H1 (cell line): ENCODE measurements around the gene SPATS1. TPM values are rescaled to one million over a fixed set of nuclear protein-coding genes. Genes with fewer than 3 reads are reported as not detected.

Experiments
- CTCF ChIA-PET: fragments of 300-600 bp; sonication (Branson Sonifier 250); formaldehyde crosslinking; loops from one replicate; lab custom pipeline; 2021; ENCODE audit not compliant: partially characterized antibody; lab: Charles Lee
- POLR2A ChIA-PET: fragments of 300-600 bp; sonication (Branson Sonifier 250); formaldehyde crosslinking; loops from one replicate; lab custom pipeline; 2021; ENCODE audit warnings: inconsistent platforms; ENCODE audit not compliant: partially characterized antibody; lab: Charles Lee
- DNase-seq, 2 experiments: peaks; one replicate each; pipeline versions ENCODE4 v3.0.0 to v3.0.0-alpha.2; 2010 to 2022; ENCODE audit warnings: low spot score in 2 of 2, low read depth in 1 of 2, mixed read lengths in 1 of 2
- FAIRE-seq: peaks from 2 replicates; lab custom pipeline; 2011; peaks lifted over from hg19 to GRCh38; lab: Jason Lieb, UNC
- H2AFZ ChIP-seq: 2 replicates; pipeline ENCODE4 v1.8.1; 2012; ENCODE audit warnings: low read length, inconsistent platforms
- H2AK5ac ChIP-seq: 2 replicates; pipeline ENCODE4 v1.6.1; 2013; ENCODE audit warnings: low read depth, low read length
- H2BK120ac ChIP-seq: replicated peaks from 2 replicates; pipeline ENCODE3; 2013; ENCODE audit warnings: low read depth, low read length, inconsistent platforms
- H2BK12ac ChIP-seq: 2 replicates; pipeline ENCODE4 v1.6.1; 2013; ENCODE audit warnings: low read depth, low read length
- H2BK15ac ChIP-seq: 2 replicates; pipeline ENCODE4 v1.6.1; 2013; ENCODE audit warnings: low read length
- H2BK20ac ChIP-seq: 2 replicates; pipeline ENCODE4 v1.6.1; 2013; ENCODE audit warnings: low read length
- H2BK5ac ChIP-seq: 2 replicates; pipeline ENCODE4 v1.6.1; 2013; ENCODE audit warnings: low read depth, low read length
- H3K14ac ChIP-seq: 2 replicates; pipeline ENCODE4 v1.6.1; 2013; ENCODE audit warnings: inconsistent platforms; ENCODE audit not compliant: insufficient read length
- H3K18ac ChIP-seq: 2 replicates; pipeline ENCODE4 v1.6.1; 2013; ENCODE audit warnings: low read length; ENCODE audit errors: extremely low read depth
- H3K23ac ChIP-seq: 2 replicates; pipeline ENCODE4 v1.6.1; 2013; ENCODE audit warnings: inconsistent platforms; ENCODE audit not compliant: insufficient read length
- H3K23me2 ChIP-seq: 2 replicates; pipeline ENCODE4 v1.6.1; 2013; ENCODE audit warnings: low read depth, low read length
- H3K27ac ChIP-seq: 2 replicates; pipeline ENCODE4 v1.6.1; 2011; ENCODE audit warnings: low read depth, low read length, inconsistent platforms
- H3K27me3 ChIP-seq, 4 experiments: replicated peaks in 1 of 4; 1 replicate in 1 of 4; 2 replicates in 3 of 4; pipeline versions ENCODE4 v1.6.1 to v1.8.1; 2011 to 2013; ENCODE audit warnings: low read length in 3 of 4, mild to moderate bottlenecking in 3 of 4, inconsistent platforms in 2 of 4, mixed read lengths in 2 of 4, moderate library complexity in 1 of 4; ENCODE audit not compliant: control insufficient read depth in 3 of 4, insufficient read depth in 3 of 4; ENCODE audit errors: extremely low read depth in 1 of 4
- H3K36me3 ChIP-seq, 4 experiments: 2 replicates each; pipeline versions ENCODE4 v1.6.1 to v1.8.1; 2011 to 2013; ENCODE audit warnings: mild to moderate bottlenecking in 4 of 4, low read length in 3 of 4, moderate library complexity in 2 of 4, control low read depth in 1 of 4, inconsistent platforms in 1 of 4; ENCODE audit not compliant: insufficient read depth in 4 of 4, control insufficient read depth in 2 of 4
- H3K4ac ChIP-seq: replicated peaks from 2 replicates; pipeline ENCODE3; 2013; ENCODE audit warnings: low read length, low read depth, mixed read lengths, inconsistent platforms; ENCODE audit not compliant: insufficient read length
- H3K4me1 ChIP-seq, 4 experiments: replicated peaks in 1 of 4; 1 replicate in 1 of 4; 2 replicates in 3 of 4; pipeline versions ENCODE4 v1.6.1 to v1.8.1; 2011 to 2013; ENCODE audit warnings: low read length in 3 of 4, inconsistent platforms in 2 of 4, mixed read lengths in 1 of 4; ENCODE audit not compliant: insufficient read depth in 4 of 4, control insufficient read depth in 3 of 4
- H3K4me2 ChIP-seq, 2 experiments: 2 replicates each; pipeline versions ENCODE4 v1.6.1 to v1.8.1; 2011 to 2013; ENCODE audit warnings: low read depth in 2 of 2, low read length in 2 of 2, control low read depth in 1 of 2, inconsistent platforms in 1 of 2, mild to moderate bottlenecking in 1 of 2; ENCODE audit not compliant: insufficient read depth in 1 of 2
- H3K4me3 ChIP-seq, 4 experiments: fragments of 200-600, 300-600 bp in 1 of 4; sonication (generic), shearing (Covaris generic), sonication (Bioruptor Twin) in 1 of 4; 2 replicates each; pipeline versions ENCODE4 v1.5.1 to v1.8.1; 2011 to 2016; ENCODE audit warnings: low read length in 4 of 4, low read depth in 3 of 4, control low read depth in 2 of 4, inconsistent platforms in 2 of 4, mild to moderate bottlenecking in 2 of 4, mixed read lengths in 1 of 4, moderate library complexity in 1 of 4; ENCODE audit not compliant: insufficient read depth in 2 of 4; ENCODE audit errors: extremely low read depth in 1 of 4
- H3K56ac ChIP-seq: replicated peaks from 2 replicates; pipeline ENCODE3; 2013; ENCODE audit warnings: low read depth, mild to moderate bottlenecking, mixed read lengths, low read length, inconsistent platforms; ENCODE audit not compliant: insufficient read length
- H3K79me1 ChIP-seq: 2 replicates; pipeline ENCODE4 v1.6.1; 2013; ENCODE audit warnings: low read depth, low read length, control low read depth
- H3K79me2 ChIP-seq, 2 experiments: 2 replicates each; pipeline versions ENCODE4 v1.6.1 to v1.8.1; 2012 to 2013; ENCODE audit warnings: low read length in 2 of 2, mild to moderate bottlenecking in 2 of 2, inconsistent platforms in 1 of 2; ENCODE audit not compliant: insufficient read depth in 2 of 2, control insufficient read depth in 1 of 2
- H3K9ac ChIP-seq, 4 experiments: replicated peaks in 1 of 4; 1 replicate in 1 of 4; 2 replicates in 3 of 4; pipeline versions ENCODE4 v1.6.1 to v1.8.1; 2011 to 2013; ENCODE audit warnings: low read depth in 3 of 4, low read length in 3 of 4, control low read depth in 2 of 4, mild to moderate bottlenecking in 2 of 4, moderate library complexity in 2 of 4, inconsistent platforms in 1 of 4; ENCODE audit errors: extremely low read depth in 1 of 4
- H3K9me3 ChIP-seq, 2 experiments: 2 replicates each; pipeline versions ENCODE4 v1.6.1 to v1.8.1; 2012 to 2013; ENCODE audit warnings: mild to moderate bottlenecking in 2 of 2, moderate library complexity in 2 of 2, control low read depth in 1 of 2, inconsistent platforms in 1 of 2, low read depth in 1 of 2, low read length in 1 of 2, mixed read lengths in 1 of 2; ENCODE audit not compliant: insufficient read depth in 2 of 2
- H4K20me1 ChIP-seq, 2 experiments: replicated peaks in 1 of 2; 2 replicates each; pipeline versions ENCODE3 to v1.8.1; 2011 to 2013; ENCODE audit warnings: inconsistent platforms in 2 of 2, low read length in 2 of 2, mild to moderate bottlenecking in 1 of 2; ENCODE audit not compliant: insufficient read depth in 2 of 2, control insufficient read depth in 1 of 2
- H4K5ac ChIP-seq: 2 replicates; pipeline ENCODE4 v1.6.1; 2013; ENCODE audit warnings: low read length, low read depth, mixed read lengths, inconsistent platforms; ENCODE audit not compliant: insufficient read length
- H4K8ac ChIP-seq: 2 replicates; pipeline ENCODE4 v1.8.0; 2013; ENCODE audit warnings: mild to moderate bottlenecking, moderate library complexity, low read length, inconsistent platforms; ENCODE audit not compliant: insufficient read depth; ENCODE audit errors: extremely low read depth
- H4K91ac ChIP-seq: replicated peaks from 2 replicates; pipeline ENCODE3; 2013; ENCODE audit warnings: low read length, mixed read lengths, inconsistent platforms; ENCODE audit not compliant: insufficient read length
- KDM5A ChIP-seq: fragments of 200-600 bp; IDR thresholded peaks from 2 replicates; pipeline ENCODE4 v1.7.1; 2012; ENCODE audit warnings: mild to moderate bottlenecking, low read length, inconsistent platforms, mixed read lengths
- SP4 ChIP-seq: IDR thresholded peaks from 2 replicates; pipeline ENCODE4 v1.6.1; 2012; ENCODE audit warnings: low read length, inconsistent platforms
- WGBS, 2 experiments: shearing (Covaris generic) in 1 of 2; methylation state at CpG; one replicate each; pipeline versions ENCODE4 v1.1.6 to v1.1.7; 2013 to 2015; ENCODE audit warnings: low lambda C conversion rate in 2 of 2, mixed read lengths in 2 of 2, inconsistent platforms in 1 of 2, low coverage in 1 of 2, missing lambda C conversion rate in 1 of 2; ENCODE audit not compliant: insufficient replicate concordance in 2 of 2, insufficient coverage in 1 of 2, insufficient read length in 1 of 2; ENCODE audit errors: extremely low coverage in 1 of 2, missing lambda C conversion rate in 1 of 2; 5-methylcytosine and 5-hydroxymethylcytosine counted together
- polyA plus RNA-seq, 7 experiments: library from polyadenylated mRNA; depleted of rRNA in 3 of 7; stranded (reverse) in 5 of 7; unstranded in 2 of 7; fragments of >200 nt in 5 of 7; fragments of 200-250 nt in 2 of 7; gene quantifications; 1 replicate in 5 of 7; 2 replicates in 1 of 7; 4 replicates in 1 of 7; pipeline versions ENCODE4 v1.2.1 to v1.2.3, GENCODE V29; 2011 to 2013; ENCODE audit warnings: missing spikeins in 2 of 7, mixed read lengths in 2 of 7
- total RNA-seq: library from RNA; stranded (reverse); fragmentation: NEBNext Ultra II Directional; extraction: Animal tissue kit (Norgen Biotek cat#: 25700); gene quantifications from 2 replicates; pipeline ENCODE4 v1.2.1, GENCODE V29; 2021

The SPATS1 gene
- total and polyA plus RNA-seq, 2 of the 8 experiments (the other 6 are each of a cell fraction or from before 2014, with no cell fraction given): not detected

DNA sequence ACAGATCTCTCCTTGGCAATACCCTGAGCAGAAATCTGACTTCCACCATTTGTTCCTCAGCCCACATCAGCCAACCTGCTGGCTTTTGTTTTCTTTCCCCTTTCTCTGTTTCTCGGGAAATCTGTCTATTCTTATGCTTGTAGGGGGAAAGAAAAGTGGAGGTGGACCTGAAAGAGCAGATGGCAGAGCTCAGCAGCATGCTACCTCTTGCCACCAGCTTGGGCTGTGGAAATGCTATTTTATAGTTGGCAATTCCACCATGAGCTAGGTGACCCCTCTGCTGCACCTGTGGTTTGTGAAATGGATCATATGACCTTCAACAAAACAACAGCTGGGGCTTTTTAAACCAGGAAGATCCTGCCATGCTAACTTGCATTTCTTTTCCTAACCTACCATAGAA, 6.8 kb upstream of the SPATS1 start:
- DNase-seq (no peak), FAIRE-seq (no peak)
- Histone ChIP-seq H3K27ac (no peak overlapping the region), H3K4me3 (no peak overlapping the region), H3K14ac (no peak overlapping the region), H2BK5ac (no peak overlapping the region), H2BK120ac (no peak overlapping the region), H2AFZ (no peak overlapping the region), H3K4me1 (peaks cover 0 to 5% (median under 1%) of the 10 kb centered on the region in 4 experiments; a peak in 2 of 7 replicates), H4K91ac (no peak overlapping the region), H3K4me2 (peak overlapping the region in 1 of 2 experiments; percentile 29; a peak in 1 of 4 replicates), H2BK20ac (no peak overlapping the region), H3K79me1 (no peaks in the 10 kb centered on the region), H2BK15ac (no peak overlapping the region), H3K36me3 (no peaks in the 10 kb centered on the region), H3K23ac (no peak overlapping the region), H3K23me2 (no peaks in the 10 kb centered on the region), H4K20me1 (no peaks in the 10 kb centered on the region), H4K8ac (no peak overlapping the region), H4K5ac (no peak overlapping the region), H3K18ac (no peak overlapping the region), H3K56ac (no peak overlapping the region), H2BK12ac (no peak overlapping the region), H2AK5ac (no peak overlapping the region), H3K9me3 (no peaks in the 10 kb centered on the region), H3K27me3 (no peaks in the 10 kb centered on the region), H3K4ac (no peak overlapping the region), H3K9ac (no peak overlapping the region; a peak in 1 of 7 replicates), H3K79me2 (no peaks in the 10 kb centered on the region)
- CTCF ChIA-PET: interaction anchor here (0.7 to 10.2 kb wide), 16 partner anchors 10 to 1041 kb away, joined by 3 to 153 read pairs (median 4); partner anchors contain the start of genes AARS2 and TMEM151B
- POLR2A ChIA-PET: interaction anchor here (1.1 to 8.4 kb wide), 5 partner anchors 22 to 88 kb away, joined by 5 to 41 read pairs (median 10); partner anchors contain the start of genes AARS2, HSP90AB1 and SLC35B2
- TF ChIP-seq KDM5A (no peak), SP4 (no peak)
- WGBS, 2 experiments: 47% methylated on average over 1 of the region's 1 CpG; no CpG with 5 or more reads in 1 of the 2 experiments
